Left lung (tissue), 14 donors: ENCODE data around the gene PCTP. TPM values are rescaled to one million over a fixed set of nuclear protein-coding genes. Genes with fewer than 3 reads are reported as not detected.
A peak's percentile ranks its signal among the peaks of the same experiment; 100 is the strongest.

ENCODE experiments used
- ATAC-seq: fragments of 200-7000 bp; cut with Tn5 transposase; one replicate; pipeline ENCODE4 v1.9.1; 2020; ENCODE audit warnings: moderate library complexity
- DNase-seq, 4 donors: peaks; one replicate each; pipeline ENCODE4 v3.0.0-alpha.2; 2013 to 2020
- H3K27ac ChIP-seq, 2 donors: fragments of 200-600 bp; sonication (generic) in 1 of 2; one replicate each; pipeline versions ENCODE4 v1.5.0 to v1.8.0; 2020 to 2021
- H3K27me3 ChIP-seq, 2 donors: fragments of 200-600 bp; sonication (generic) in 1 of 2; one replicate each; pipeline versions ENCODE4 v1.5.0 to v1.8.0; 2020 to 2021
- H3K36me3 ChIP-seq, 2 donors: fragments of 200-600 bp; sonication (generic) in 1 of 2; one replicate each; pipeline versions ENCODE4 v1.5.0 to v1.8.0; 2020 to 2021
- H3K4me1 ChIP-seq, 2 donors: fragments of 200-600 bp; one replicate each; pipeline ENCODE4 v1.8.0; 2021
- H3K4me3 ChIP-seq, 2 donors: fragments of 200-600 bp; sonication (generic) in 1 of 2; one replicate each; pipeline versions ENCODE4 v1.5.0 to v1.8.0; 2020 to 2021; ENCODE audit warnings: mild to moderate bottlenecking in 1 of 2
- H3K9me3 ChIP-seq, 2 donors: fragments of 200-600 bp; sonication (generic) in 1 of 2; one replicate each; pipeline versions ENCODE4 v1.5.0 to v1.8.0; 2020 to 2021
- intact Hi-C, 2 donors: fragments of 100-400 bp; cut with DNase I; formaldehyde crosslinking; loops; one replicate each; pipeline versions ENCODE4 v1.11.2 to v1.14.2; 2022
- long read RNA-seq, 12 donors: library from polyadenylated mRNA in 2 of 12; unstranded in 2 of 12; transcript quantifications; one replicate each; pipeline ENCODE4 v2.0.0 and lab custom pipeline, GENCODE V29; 2019 to 2026
- polyA plus RNA-seq, 6 donors: library from polyadenylated mRNA; unstranded; fragments of 120-200 nt; gene quantifications; one replicate each; pipeline ENCODE4 v1.2.1, GENCODE V29; 2013; ENCODE audit not compliant: insufficient read length in 6 of 6
- total RNA-seq, 2 donors: library from RNA; stranded (reverse); fragmentation: NEBNext Ultra II Directional; extraction: Animal tissue kit (Norgen Biotek cat#: 25700); gene quantifications; one replicate each; pipeline ENCODE4 v1.2.1, GENCODE V29; 2021
- TF ChIP-seq, protein P1 (sequence below), 2 donors: fragments of 200-600 bp; sonication (generic) in 1 of 2; IDR thresholded peaks; one replicate each; pipeline versions ENCODE4 v1.5.0 to v1.8.0; 2021; ENCODE audit warnings: antibody characterized with exemption in 2 of 2
- donor health status: DM: no; HTN: yes; CAD: no.
- donor health status: DM: no; HTN: no; CAD: no.

The PCTP gene
- total RNA-seq (10 to 100 TPM; 22.9 to 23.6 TPM), polyA plus RNA-seq (10 to 100 TPM; 19.0 to 24.2 (median 20.9) TPM)
- long read RNA-seq, donor 1, partial matches to known transcripts, result 0 of 5 reads
- long read RNA-seq, donor 1, other reads (novel, unspliced or antisense), result 0 of 5 reads
- long read RNA-seq, donor 2, transcript PCTP-201 (6 exons, 2,044 nt), result major isoform, 5 of 6 reads
- long read RNA-seq, donor 2, partial matches to known transcripts, result 0 of 6 reads
- long read RNA-seq, donor 2, other reads (novel, unspliced or antisense), result 0 of 6 reads
- long read RNA-seq, donor 3, partial matches to known transcripts, result 0 of 6 reads
- long read RNA-seq, donor 3, other reads (novel, unspliced or antisense), result 0 of 6 reads
- long read RNA-seq, donor 4, transcript PCTP-201 (6 exons, 2,044 nt), result major isoform, 5 of 8 reads
- long read RNA-seq, donor 4, partial matches to known transcripts, result 1 of 8 reads
- long read RNA-seq, donor 4, other reads (novel, unspliced or antisense), result 1 of 8 reads
- long read RNA-seq, donor 5, transcript PCTP-201 (6 exons, 2,044 nt), result major isoform, 5 of 6 reads
- long read RNA-seq, donor 5, partial matches to known transcripts, result 0 of 6 reads
- long read RNA-seq, donor 5, other reads (novel, unspliced or antisense), result 0 of 6 reads
- long read RNA-seq, donor 6, transcript PCTP-201 (6 exons, 2,044 nt), result major isoform, 7 of 7 reads
- long read RNA-seq, donor 6, partial matches to known transcripts, result 0 of 7 reads
- long read RNA-seq, donor 6, other reads (novel, unspliced or antisense), result 0 of 7 reads
- long read RNA-seq, donor 7, partial matches to known transcripts, result 0 of 5 reads
- long read RNA-seq, donor 7, other reads (novel, unspliced or antisense), result 0 of 5 reads
- long read RNA-seq, donor 8, partial matches to known transcripts, result 0 of 5 reads
- long read RNA-seq, donor 8, other reads (novel, unspliced or antisense), result 0 of 5 reads
- long read RNA-seq, donor 9, result 0 reads
- long read RNA-seq, donor 10, partial matches to known transcripts, result 0 of 3 reads
- long read RNA-seq, donor 10, other reads (novel, unspliced or antisense), result 1 of 3 reads
- long read RNA-seq, donor 11, result 0 reads
- long read RNA-seq, donor 12, partial matches to known transcripts, result 0 of 2 reads
- long read RNA-seq, donor 12, other reads (novel, unspliced or antisense), result 0 of 2 reads

DNA sequence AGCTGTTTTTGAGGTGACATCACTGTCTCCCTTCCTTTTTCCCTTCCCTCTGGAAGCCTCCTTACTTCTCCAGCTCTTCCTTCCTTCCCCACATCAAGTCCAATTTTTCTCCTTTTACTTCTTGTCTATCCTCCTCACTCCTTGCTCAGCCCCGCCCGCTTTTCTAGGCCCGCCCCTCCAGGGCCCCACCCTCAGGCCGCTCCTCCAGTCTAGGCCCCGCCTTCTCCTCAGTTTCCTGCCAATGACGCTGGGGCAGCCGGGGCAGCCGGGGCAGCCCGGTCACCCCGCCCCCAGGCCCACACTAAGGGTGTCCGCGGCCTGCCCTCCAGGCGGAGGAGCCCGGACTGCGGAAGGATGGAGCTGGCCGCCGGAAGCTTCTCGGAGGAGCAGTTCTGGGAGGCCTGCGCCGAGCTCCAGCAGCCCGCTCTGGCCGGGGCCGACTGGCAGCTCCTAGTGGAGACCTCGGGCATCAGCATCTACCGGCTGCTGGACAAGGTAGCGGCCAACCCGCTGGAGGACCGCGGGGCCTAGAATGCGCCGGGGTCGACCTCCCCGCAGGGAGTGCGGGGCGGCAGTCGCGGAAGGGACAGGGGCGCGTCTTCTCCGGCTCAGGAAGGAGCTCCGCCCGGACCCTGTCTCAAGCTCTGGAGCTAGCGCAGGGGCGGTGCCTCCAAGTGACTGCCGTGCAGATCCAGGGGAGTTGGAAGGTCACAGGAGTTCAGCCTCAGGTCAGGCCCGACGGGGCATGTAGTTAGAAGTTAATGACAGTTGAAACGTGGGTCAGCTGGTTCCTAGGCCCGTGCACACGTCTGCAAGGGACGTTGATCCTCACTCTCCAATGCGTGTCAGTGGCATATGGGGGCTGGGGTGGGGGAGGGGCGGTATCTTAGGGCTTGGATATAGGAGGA is at the start of gene PCTP:
TSS of gene PCTP (plus strand) at position 302 of the 908 bp plus-strand sequence. CDS start at position 355, 53 bp downstream.
- Histone ChIP-seq H3K27ac (peak within 1 kb of the TSS; percentile 84 to 85), H3K4me3 (peak within 1 kb of the TSS; percentile 53 to 66), H3K27me3 (no peaks in the 10 kb centered on the region), H3K36me3 (no peaks in the 10 kb centered on the region), H3K9me3 (no peaks in the 10 kb centered on the region), H3K4me1 (peaks cover 0 to 25% of the 10 kb centered on the region in 2 donors)
- TF ChIP-seq, protein P1, sequence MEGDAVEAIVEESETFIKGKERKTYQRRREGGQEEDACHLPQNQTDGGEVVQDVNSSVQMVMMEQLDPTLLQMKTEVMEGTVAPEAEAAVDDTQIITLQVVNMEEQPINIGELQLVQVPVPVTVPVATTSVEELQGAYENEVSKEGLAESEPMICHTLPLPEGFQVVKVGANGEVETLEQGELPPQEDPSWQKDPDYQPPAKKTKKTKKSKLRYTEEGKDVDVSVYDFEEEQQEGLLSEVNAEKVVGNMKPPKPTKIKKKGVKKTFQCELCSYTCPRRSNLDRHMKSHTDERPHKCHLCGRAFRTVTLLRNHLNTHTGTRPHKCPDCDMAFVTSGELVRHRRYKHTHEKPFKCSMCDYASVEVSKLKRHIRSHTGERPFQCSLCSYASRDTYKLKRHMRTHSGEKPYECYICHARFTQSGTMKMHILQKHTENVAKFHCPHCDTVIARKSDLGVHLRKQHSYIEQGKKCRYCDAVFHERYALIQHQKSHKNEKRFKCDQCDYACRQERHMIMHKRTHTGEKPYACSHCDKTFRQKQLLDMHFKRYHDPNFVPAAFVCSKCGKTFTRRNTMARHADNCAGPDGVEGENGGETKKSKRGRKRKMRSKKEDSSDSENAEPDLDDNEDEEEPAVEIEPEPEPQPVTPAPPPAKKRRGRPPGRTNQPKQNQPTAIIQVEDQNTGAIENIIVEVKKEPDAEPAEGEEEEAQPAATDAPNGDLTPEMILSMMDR (IDR thresholded peaks at IDR 0.05), result peak in 1 of 2 donors; percentile 42
- DNase-seq (peak; percentile 75 to 99 (median 94)), ATAC-seq (peak; percentile 100)
- intact Hi-C loops, result no loop called here

- ATAC-seq, result no peak
- intact Hi-C loops, result no loop called here
Measured at GRCh38 chr17:55702150-55702549, 48.7 kb upstream of the PCTP start.

GRCh38 chr17:55704401-55704800 is 46.5 kb upstream of the PCTP start:
- Histone ChIP-seq H3K27me3 (no peaks in the 10 kb centered on the region), H3K36me3 (no peaks in the 10 kb centered on the region), H3K4me3 (no peak overlapping the region), H3K9me3 (peaks cover 0 to 6% of the 10 kb centered on the region in 2 donors), H3K4me1 (peaks cover 0 to 11% of the 10 kb centered on the region in 2 donors), H3K27ac (no peak overlapping the region)
- DNase-seq (no peak), ATAC-seq (no peak)
- intact Hi-C loops, result no loop called here
- TF ChIP-seq, protein P1 (IDR thresholded peaks at IDR 0.05), result no peak

More at GRCh38 chr17:55702150-55702549, 48.7 kb upstream of the PCTP start:
- H3K9me3 ChIP-seq, result peaks cover 0 to 6% of the 10 kb centered on the region in 2 donors
- TF ChIP-seq, protein P1 (IDR thresholded peaks at IDR 0.05), result no peak
- no peak overlapping the region for H3K4me3 ChIP-seq
- H3K4me1 ChIP-seq, result peaks cover 0 to 8% of the 10 kb centered on the region in 2 donors
- no peak for DNase-seq
- H3K27me3 ChIP-seq, result no peaks in the 10 kb centered on the region
- H3K36me3 ChIP-seq, result no peaks in the 10 kb centered on the region
- no peak overlapping the region for H3K27ac ChIP-seq

GRCh38 chr17:55705847-55706246 is 45.0 kb upstream of the PCTP start:
- TF ChIP-seq, protein P1 (IDR thresholded peaks at IDR 0.05), result no peak
- DNase-seq (no peak), ATAC-seq (no peak)
- intact Hi-C loops, result no loop called here
- Histone ChIP-seq H3K4me1 (peaks cover 0 to 14% of the 10 kb centered on the region in 2 donors), H3K27ac (no peak overlapping the region), H3K27me3 (no peaks in the 10 kb centered on the region), H3K36me3 (no peaks in the 10 kb centered on the region), H3K9me3 (peaks cover 0 to 6% of the 10 kb centered on the region in 2 donors), H3K4me3 (no peak overlapping the region)
